ENCODE results near the gene CADM1.

DNA sequence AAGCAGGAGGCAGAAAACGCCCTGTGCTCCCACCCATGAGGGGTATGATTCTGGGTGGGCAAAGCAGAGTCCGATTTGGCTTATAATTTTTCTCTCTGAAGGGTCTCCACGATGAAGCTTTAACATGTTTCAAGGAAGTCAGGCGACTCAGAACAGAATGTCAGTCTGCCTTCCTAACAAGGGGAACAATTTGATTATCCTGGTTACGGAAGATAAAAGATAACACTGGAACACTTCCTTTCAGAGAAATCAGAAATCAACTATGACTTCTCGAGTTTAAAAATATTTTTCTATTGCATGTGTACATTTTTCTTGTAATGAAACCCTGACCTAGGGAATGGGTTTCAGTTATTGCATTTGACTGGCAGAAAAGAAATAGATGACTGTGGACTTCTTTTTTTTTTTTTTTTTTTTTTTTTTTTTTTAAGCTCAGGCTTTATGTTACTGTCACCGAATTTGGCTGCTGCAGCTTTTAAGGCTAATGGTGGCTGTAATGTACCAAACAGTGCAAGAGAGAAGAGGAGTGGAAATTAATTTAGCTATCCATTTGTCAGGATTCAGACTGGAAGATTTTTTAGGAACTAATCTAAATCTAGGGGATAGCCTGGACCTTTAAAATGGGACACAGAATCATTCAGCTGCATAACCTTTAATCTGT lies 297.7 kb downstream of the CADM1 start:
- TF ChIP-seq, protein P1, sequence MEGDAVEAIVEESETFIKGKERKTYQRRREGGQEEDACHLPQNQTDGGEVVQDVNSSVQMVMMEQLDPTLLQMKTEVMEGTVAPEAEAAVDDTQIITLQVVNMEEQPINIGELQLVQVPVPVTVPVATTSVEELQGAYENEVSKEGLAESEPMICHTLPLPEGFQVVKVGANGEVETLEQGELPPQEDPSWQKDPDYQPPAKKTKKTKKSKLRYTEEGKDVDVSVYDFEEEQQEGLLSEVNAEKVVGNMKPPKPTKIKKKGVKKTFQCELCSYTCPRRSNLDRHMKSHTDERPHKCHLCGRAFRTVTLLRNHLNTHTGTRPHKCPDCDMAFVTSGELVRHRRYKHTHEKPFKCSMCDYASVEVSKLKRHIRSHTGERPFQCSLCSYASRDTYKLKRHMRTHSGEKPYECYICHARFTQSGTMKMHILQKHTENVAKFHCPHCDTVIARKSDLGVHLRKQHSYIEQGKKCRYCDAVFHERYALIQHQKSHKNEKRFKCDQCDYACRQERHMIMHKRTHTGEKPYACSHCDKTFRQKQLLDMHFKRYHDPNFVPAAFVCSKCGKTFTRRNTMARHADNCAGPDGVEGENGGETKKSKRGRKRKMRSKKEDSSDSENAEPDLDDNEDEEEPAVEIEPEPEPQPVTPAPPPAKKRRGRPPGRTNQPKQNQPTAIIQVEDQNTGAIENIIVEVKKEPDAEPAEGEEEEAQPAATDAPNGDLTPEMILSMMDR (conservative IDR thresholded peaks at IDR 0.05; ENCODE audit: low read depth, low read length), result no peak
- TF ChIP-seq EZH2phosphoT487 (IDR thresholded peaks at IDR 0.05; ENCODE audit: borderline replicate concordance, low read length), result no peak
